HTR-8/SVneo (cell line): Measurements from ENCODE around the gene ANKLE1.

Experiments used
- DNase-seq: peaks from one replicate; pipeline ENCODE4 v3.0.0; 2011; ENCODE audit warnings: low spot score, mixed read lengths; ENCODE audit not compliant: insufficient read length
- FAIRE-seq: peaks from 2 replicates; lab custom pipeline; 2011; peaks lifted over from hg19 to GRCh38; lab: Jason Lieb, UNC

ANKLE1 gene

GRCh38 chr19:17323300-17323963, 41.7 kb downstream of the ANKLE1 start:
- no peak for FAIRE-seq

GRCh38 chr19:17323964-17324332, 42.2 kb downstream of the ANKLE1 start:
- FAIRE-seq = no peak
- no peak for DNase-seq

More at GRCh38 chr19:17323300-17323963, 41.7 kb downstream of the ANKLE1 start:
- DNase-seq = no peak

GRCh38 chr19:17324357-17325114, 42.8 kb downstream of the ANKLE1 start:
- DNase-seq (no peak), FAIRE-seq (no peak)

GRCh38 chr19:17325133-17325532, 43.4 kb downstream of the ANKLE1 start:
- no peak for FAIRE-seq
- DNase-seq = no peak

- no peak for FAIRE-seq
- no peak for DNase-seq
Observed at GRCh38 chr19:17325881-17326594, 44.3 kb downstream of the ANKLE1 start.

GRCh38 chr19:17326595-17326966, 44.9 kb downstream of the ANKLE1 start:
- no peak for FAIRE-seq
- no peak for DNase-seq

GRCh38 chr19:17327068-17327653, 45.5 kb downstream of the ANKLE1 start:
- DNase-seq = no peak
- no peak for FAIRE-seq

- no peak for FAIRE-seq
Observed at GRCh38 chr19:17327654-17328516, 46.2 kb downstream of the ANKLE1 start.

GRCh38 chr19:17328517-17329365, 47.0 kb downstream of the ANKLE1 start:
- DNase-seq (no peak), FAIRE-seq (no peak)

More at GRCh38 chr19:17327654-17328516, 46.2 kb downstream of the ANKLE1 start:
- DNase-seq = no peak

GRCh38 chr19:17329366-17330261, 47.9 kb downstream of the ANKLE1 start:
- FAIRE-seq (no peak), DNase-seq (no peak)

GRCh38 chr19:17330262-17331044, 48.8 kb downstream of the ANKLE1 start:
- no peak for DNase-seq
- FAIRE-seq = no peak

- FAIRE-seq (peak; percentile 57), DNase-seq (no peak)
Observed at GRCh38 chr19:17331045-17331558, 49.4 kb downstream of the ANKLE1 start.

GRCh38 chr19:17332360-17332676, 50.6 kb downstream of the ANKLE1 start:
- FAIRE-seq (no peak), DNase-seq (no peak)

GRCh38 chr19:17332677-17333581, 51.2 kb downstream of the ANKLE1 start:
- DNase-seq = peak; percentile 48
- no peak for FAIRE-seq

GRCh38 chr19:17333611-17334413, 52.1 kb downstream of the ANKLE1 start:
- no peak for DNase-seq
- FAIRE-seq = no peak
